Measurements from ENCODE around the gene CAVIN1.
"Not testable (repeated sequence)": the region's sequence is repeated elsewhere in the genome, so short reads cannot be mapped to it uniquely, and the experiment has no call there.

CAVIN1 gene

DNA sequence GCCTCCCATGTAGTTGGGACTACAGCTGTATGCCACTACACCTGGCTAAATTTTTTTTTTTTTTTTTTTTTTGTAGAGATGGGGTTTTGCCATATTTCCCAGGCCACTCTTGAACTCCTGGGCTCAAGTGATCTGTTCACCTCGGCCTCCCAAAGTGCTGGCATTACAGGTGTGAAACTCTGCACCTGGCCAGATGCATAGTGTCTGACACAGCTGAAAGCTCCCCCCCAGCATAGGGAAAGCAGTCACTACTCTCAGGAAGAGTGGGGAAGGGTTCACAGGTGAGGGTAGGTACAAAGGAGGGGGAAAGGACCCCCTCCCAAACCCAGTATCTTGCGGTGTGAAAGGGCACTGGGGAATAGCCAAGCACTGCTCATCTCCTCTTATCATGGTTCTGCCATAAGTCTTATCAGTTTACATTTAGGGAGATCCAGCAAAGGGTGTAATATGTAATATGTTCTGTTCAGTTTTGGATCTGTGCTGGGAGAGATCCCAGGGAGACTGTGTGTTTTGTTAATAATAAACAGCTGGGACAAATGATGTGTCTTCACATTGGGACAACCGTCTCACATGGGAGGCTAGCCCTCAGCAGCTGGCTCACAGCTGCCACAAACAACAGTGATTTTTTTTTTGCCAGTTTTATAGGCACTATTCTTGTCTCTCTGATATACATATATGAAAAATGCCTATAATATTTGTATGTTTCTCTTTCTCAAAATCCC, 6.8 kb upstream of the CAVIN1 start:
- no peak for DNase-seq

DNA sequence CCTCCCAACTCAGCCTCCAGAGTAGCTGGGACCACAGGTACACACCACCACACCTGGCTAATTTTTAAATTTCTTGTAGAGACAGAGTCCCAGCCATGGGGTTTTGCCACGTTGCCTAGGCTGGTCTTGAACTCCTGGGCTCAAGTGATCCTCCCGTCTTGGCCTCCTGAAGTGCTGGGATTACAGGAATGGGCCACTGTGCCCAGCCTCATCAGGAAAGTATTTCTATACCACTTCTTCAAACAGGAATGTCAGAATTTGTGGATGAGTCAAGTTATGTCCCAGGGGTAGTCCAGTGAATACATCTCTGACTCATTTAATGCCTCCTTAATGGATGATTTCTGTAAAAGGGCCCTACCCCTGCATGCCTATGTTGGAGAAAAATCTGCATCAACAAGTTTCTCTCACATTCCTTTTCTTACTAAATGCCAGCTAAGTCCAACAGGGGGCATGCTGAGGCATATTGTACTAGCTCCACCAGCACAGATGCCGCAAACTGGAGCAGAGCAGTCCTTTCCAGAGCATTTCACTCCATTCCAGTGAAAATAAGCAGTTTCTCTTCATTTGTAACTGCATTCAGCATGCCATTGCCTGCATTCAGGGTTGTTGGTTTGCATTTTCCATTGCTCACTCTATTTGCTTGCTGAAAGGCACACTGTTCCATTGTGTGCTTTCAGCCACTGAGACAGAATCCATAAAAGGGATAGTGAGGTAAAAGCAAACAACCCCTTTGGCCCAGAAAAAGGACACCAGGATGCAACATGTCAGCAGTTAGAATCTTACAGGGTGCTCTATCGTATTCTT, 5.3 kb upstream of the CAVIN1 start:
- peak; percentile 34 for DNase-seq

DNA sequence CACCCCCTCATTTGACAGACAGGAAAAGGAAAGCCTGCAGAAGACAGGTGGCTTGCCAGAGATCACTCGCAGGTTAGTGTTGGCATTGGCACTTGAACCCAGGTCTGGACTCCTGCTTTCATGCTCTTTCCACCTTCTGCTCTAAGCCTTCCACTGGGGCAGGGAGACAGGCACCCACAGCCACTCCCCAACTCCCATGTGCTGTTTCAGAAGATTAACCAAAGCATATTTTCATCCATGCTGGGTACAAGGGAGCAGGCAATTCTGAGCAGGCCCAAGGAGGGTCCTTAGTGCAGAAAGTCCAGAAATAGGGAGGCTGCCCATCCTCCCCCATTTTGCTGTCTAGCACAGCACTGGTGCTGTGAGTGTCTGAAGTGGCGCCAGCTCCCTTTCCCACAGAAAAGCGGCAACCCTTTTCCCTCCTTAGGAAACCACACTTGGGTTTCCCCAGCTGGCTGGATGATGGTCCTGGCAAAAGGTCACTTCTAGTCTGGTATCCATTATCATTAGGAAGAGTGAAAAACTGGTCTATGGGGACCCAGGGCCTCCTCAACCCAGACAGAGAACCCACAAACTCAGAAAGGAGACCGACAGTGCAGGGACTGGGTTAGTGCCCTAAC, 2.0 kb upstream of the CAVIN1 start:
- no peak for DNase-seq

DNA sequence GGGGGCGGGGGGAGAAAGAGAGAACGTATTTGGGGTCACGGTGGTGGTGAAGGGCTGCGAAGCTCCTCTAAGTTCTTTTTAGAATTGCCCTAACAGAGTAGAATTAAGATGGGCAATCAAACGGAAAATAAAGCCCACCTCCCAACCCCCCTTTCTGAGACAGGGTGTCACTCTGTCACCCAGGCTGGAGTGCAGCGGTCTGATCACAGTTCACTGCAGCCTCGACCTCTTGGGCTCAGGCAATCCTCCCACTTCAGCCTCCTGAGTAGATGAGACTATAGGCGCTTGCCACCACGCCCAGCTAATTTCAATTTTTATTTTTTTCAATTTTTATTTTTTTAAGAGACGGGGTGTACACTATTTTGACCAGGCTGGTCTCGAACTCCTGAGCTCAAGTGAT, 710 bp upstream of the CAVIN1 start:
- DNase-seq, result no peak

DNA sequence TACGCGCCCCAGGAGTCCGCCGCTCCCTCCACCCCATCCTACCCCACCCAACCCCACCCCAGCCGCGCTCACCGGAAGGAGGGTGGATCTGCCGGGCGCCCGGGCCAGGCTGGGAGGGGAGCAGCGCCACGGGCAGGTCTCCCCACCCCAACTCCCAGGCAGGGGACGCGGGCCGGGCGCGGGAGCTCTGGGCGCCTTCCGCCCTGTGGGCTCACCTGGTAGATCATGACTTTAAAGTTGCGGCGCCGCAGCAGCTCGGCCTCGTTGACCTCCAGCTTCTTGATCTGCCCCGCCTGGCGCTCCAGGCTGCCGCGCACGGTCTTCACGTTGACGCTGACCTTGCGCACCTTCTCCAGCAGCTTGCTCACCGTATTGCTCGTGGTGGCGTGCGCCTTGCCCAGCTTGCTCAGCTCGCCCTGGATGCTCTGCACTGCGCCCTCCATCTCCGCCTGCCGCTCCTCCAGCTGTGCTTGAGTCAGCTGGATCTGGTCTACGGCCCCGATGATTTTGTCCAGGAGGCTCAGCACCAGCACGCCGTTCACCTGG, 571 bp downstream of the CAVIN1 start:
- no peak for DNase-seq

DNA sequence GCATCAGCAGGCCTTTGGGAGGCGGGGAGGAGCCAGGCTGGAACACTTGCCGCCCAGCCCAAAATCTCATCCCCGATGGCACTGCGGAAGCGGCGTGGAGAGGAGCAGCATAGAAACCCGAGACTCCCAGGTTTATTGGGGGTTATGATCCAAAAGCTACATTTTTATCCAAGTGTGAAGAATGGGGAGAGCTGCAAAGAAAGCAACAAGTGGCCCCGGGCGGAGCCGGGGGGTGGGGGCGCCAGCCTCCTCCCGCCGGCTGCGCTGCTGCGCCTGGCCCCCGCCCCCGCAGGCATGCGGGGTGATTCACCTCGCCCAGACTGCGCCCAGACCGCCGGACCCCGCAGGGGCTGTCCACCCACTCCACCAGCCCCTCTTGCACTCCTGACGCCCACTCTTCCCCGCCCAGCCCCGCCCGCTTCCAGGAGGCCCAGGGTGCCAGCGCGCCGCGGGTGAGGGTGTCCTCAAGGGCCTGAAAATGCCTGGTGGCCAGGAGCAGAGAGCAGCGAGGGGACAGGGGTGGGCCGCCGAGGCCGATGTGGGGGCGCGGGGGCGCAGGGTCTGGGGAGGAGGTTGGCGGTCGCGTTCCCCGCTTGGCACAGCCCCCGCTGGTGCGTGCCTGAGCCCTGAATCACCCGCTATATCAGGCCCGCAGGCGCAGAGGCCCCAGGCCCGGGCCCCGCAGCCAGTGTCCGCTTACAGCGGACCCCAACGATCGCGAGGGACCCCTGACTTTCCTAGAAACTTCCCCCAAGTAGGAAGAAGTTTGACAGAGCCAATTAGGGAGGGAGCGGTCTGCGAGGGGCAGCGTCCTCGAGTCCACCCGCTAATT, 1.3 kb downstream of the CAVIN1 start:
- DNase-seq, result no peak

DNA sequence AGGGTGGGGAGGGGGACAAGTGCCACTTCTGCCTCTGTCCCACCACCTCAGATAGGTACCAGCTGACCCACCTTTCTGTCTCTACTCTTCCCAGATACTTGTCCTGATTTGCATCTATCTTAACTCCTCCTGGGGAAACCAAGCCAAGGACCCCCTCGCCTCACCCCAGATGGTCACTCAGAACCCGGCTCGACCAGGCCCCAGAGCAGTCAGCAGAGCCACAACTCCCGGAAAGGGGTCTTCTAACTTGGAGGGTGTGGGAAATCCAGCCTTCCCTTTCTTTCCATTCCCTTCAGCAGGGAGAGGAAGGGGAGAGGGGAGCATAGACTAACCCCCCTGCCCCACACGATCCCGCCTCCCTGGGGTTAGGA, 1.9 kb downstream of the CAVIN1 start:
- DNase-seq, result no peak

DNA sequence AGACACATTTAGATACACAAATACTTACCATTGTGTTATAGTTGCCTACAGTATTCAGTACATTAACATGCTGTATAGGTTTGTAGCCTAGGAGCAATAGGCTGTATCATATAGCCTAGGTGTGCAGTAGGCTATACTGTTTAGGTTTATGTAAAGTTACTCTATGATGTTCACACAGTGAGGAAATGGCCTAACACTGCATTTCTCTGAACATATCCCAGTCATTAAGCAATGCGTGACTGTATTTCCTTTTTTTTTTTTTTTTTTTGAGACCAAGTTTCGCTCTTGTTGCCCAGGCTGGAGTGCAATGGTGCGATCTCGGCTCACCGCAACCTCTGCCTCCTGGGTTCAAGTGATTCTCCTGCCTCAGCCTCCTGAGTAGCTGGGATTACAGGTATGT, 5.1 kb downstream of the CAVIN1 start:
- DNase-seq, result not testable (repeated sequence)

DNA sequence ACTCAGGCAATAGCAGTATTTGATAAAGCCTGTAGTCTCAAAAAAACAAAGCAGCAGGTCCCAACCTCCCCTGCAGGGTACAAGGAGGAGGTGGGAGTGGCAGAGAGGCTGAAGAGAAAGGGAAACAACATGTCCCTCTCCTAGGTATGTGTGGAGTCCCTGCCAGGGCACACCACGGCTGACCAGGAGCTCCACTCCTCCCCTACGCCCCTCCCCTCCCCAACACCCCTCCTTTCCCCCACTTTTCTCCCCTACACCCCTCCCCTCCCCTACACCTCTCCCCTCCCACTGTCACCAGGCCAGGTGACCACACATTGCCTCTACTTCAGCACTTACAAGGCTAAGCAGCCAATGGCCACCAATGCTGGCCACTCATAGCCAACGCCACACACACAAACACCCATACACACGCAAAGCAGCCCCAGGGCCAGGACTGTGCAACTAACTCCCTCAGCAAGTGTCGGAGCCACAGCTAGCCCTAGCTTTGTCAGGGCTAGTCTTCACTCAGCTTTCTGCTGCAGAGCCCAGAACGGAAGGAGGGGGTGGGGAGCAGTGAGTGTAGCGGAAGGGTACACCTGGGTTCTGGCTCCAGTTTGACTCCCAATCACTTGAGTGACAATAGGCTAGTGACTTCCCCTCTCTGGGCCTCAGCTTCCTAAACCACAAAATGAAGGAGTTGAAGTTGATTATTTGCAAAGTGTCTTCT, 8.2 kb downstream of the CAVIN1 start:
- DNase-seq, result peak; percentile 46

DNA sequence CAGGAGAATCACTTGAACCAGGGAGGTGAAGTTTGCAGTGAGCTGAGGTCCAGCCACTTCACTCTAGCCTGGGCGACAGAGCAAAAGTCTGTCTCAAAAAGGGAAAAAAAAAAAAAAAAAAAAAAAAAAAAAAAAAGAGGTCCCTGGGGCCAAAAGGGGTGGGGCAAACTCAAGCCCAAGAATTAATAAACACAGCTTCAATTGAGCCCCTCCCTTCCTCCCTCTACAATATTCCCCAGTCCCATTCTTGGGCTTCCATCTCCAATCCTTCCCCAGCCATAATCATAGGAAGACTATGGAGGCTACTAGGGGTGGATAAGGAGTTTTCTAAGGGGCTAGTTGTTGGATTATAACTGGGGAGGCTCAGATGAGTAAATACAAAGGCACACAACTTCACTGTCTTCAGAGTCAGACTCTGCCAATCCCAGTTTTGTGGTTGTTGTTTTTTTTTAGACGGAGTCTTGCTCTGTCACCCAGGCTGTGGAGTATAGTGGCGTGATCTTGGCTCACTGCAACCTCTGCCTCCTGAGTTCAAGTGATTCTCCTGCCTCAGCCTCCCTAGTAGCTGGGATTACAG, 9.5 kb downstream of the CAVIN1 start:
- no peak for DNase-seq

DNA sequence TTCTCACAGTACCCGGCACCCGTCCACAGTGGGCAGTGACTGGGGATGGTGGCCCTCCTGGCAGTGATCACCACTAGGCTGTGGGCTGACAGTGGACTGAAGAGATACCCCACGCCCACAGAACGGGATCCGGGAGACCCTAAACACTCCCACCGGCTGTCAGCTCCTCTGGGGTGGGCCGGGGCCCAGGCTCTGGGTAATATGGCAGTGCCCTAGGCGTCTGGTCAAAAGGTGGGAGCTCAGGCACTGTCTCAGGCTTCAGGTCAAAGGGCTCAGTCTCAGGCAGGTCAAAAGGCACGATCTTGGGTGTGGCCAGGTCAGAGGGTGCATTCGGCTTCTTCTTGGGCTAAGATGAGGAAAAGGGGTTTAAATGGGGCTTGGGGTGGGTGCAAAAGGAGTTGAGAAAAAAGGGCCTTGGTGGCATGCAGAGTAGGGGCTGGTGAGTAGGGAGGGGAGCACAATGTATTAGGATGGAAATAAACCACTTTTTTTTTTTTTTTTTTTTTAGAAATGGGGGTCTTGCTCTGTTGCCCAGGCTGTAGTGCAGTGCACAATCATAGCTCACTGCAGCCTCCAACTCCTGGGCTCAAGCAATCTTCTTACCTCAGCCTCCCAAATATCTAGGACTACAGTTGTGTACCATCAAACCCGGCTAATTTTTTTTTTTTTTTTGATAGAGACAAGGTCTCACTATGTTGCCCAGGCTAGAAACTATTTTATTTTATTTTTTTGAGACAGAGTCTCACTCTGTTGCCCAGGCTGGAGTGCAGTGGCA, 11.0 kb downstream of the CAVIN1 start:
- no peak for DNase-seq

DNA sequence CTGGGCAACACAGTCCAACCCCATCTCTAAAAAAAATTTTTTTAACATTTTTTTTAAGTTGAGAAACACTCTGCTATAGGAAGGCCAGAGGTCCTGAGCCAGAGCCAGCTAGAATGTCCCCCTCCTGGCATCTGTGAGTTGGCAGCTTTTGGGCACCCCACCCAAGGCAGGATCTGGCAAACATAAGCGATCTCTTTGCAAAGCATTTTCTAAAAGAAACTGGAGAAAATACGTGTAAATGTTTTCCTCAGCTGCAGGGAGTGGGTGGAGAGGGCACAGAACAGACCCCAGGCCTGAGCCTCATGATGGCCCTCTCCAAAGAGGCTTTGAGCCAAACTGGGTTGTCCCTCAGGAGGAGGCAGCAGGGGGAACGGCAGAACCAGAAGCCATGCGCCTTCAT, 11.7 kb downstream of the CAVIN1 start:
- DNase-seq, result no peak

DNA sequence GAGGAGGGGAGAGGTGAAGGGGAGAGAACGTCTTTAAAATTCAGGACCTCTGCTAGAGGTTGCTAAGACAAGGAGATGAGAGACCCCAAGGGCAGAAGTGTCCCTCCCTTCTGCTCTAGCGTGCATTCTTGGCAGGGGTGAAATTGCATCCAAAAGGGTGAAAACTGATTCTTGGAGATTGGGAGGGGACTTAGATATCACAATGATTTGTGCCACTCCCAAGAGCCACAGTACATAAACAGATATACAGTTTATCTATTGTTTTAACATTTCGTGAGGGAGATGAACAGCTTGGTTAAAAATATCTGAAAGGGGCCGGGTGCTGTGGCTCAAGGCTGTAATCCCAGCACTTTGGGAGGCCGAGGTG, 12.8 kb downstream of the CAVIN1 start:
- no peak for DNase-seq

DNA sequence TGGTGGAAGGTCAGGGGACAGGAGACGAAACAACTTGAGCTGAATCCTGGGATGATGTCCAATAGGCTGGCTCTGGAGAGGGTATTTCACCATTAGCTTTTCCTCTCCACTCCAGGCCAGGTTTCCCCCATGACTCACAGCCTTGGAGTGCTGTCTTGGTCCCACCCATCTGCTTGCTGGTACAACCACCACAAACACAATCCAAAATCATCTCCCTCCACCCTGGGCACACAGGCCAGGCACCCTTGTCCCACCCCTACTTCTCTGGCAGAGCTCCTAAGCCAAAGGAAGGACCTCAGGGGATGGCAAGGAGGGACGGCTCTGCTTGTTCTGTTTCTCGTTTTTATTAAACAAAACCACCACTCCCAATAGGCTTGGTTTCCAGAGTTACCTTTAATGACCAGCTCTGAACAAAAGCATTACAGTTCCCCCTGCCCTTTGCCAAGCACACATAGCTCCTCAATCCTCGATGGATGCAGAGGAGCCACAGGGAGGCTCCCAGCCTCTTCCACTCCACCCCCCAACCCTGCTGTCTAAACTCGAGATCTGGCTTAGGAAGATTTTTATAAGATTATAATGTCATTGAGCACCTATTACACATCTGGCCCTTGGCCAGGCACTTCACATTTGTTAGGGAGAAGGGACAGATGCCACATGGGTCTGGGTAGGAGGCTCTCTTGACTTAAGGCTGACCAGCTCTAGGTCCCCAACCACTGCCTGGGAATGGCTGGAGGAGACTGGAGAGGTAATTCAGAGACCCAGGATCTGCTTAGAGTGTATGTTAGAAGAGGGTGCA, 13.3 kb downstream of the CAVIN1 start:
- DNase-seq, result no peak

DNA sequence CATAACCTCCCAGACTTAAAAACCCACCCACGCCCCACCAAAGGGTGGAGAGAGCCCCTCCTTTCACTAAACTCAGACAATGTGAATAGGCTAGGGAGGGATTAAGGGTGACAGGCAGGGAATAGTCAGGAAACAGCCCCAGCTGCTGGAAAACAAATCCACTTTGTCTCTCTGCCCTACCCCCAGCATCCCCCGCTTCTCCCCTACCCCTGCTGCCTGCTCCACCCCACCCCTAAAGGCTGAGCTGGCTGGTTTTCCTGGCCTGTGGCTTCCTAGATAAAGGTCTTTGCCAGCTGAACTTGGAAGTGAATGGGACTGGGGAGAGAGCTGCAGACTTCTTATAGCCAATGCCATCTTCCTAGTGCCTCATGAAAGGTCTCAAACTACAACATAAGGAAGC, 15.0 kb downstream of the CAVIN1 start:
- no peak for DNase-seq

DNA sequence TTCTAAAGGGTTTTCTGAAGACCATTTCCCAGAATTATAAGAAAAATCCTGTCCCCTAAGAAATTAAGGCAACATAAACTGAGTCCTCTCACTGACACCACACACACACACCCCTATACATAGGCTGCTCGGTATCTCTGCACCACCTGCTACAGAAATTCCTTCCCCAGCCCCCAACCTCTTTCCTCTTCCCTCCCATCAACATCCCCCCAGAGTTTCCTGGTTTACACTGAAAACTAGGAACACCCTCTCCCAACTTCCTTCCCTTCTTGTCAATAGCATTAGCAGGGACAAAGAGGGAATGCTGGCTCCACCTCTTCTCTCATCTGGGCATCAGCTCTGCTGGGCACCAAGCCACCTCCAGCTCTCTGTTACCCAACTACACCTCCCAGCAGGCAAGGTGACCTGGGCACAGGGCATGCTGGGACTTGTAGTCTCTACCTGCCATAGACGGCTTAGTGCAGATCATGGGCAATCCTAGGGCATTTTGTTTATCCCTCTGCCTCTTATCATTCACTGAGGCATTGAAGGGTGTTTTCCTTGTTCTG, 15.7 kb downstream of the CAVIN1 start:
- peak; percentile 56 for DNase-seq

DNA sequence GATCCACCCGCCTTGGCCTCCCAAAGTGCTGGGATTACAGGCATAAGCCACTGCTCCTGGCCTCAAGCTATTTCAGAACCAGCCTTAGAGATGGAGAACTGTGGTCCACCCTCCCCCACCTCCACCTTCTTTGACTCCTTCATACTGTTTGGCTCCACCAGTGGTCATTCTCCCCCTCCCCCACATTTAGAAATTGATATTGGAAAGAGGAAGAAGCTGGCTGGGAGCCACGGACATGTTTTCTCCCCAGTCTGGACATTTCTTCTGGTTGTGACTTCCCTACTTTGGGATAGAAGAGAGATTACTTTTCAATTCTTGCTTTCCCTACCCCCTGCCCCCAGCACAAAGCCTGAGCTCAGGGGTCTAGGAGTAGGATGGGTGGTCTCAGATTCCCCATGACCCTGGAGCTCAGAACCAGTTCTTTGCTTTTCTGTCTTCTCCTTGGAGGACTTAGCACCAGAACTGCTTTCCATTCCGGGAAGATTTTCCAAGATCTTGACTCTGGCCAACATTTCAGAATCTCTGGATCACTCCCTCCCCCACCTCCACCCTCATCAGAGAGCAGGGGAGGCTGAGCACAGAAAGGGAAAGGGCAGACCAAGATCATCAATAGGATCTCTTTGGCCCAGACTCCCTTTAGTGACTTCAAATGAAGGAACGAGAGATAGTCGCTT, 16.3 kb downstream of the CAVIN1 start:
- no peak for DNase-seq

DNA sequence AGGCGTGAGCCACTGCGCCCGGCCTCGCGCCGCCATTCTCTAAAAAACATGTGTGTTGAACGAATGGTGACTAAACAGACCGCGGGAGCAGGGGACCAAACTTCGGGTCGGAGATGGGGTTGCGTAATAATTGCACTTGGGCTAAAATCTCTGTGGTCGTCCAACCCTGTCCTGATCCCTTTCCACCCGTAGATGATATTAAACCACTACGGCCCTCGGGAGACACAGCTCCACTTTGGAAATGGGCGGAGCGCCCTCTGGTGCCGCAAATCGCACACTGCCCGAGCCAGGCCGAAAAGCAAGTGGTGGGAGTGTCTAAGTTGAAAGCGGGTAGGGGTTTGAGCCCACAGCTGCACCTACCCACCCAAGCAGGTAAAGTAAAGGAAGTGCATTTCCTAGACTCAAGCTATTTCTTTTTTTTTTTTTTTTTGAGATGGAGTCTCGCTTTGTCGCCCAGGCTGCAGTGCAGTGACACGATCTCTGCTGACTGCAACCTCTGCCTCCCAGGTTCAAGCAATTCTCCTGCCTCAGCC, 17.0 kb downstream of the CAVIN1 start:
- DNase-seq, result peak; percentile 82

DNA sequence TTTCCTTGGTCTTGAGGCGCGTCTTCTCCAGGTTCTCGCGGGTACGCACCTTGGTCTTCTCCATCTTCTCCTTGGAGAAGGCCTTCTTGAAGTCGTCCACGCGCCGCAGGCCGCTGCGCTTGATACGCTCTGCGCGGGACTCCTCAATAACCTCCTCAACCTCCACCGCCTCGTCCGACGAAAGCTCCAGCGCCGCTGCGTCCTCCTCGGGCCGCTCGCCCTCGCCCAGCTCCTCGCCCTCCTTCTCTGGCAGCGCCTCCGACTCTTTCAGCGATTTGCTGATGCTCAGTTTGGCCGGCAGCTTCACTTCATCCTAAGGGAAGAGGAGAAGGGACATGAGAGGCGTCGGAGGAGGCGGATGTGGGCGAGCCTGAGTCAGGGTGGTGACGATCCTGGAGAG, 18.0 kb downstream of the CAVIN1 start:
- no peak for DNase-seq
